Esophagus muscularis mucosa (tissue), 4 donors: ENCODE results near the gene SMIM12. TPM values are rescaled to one million over a fixed set of nuclear protein-coding genes. Genes with fewer than 3 reads are reported as not detected.

Source experiments
- DNase-seq: peaks from one replicate; pipeline ENCODE4 v3.0.0-alpha.2; 2017; ENCODE audit errors: extremely low spot score
- H3K27ac ChIP-seq, 4 donors: fragments of 200-600 bp; sonication (generic); replicated peaks in 1 of 4; 1 replicate in 3 of 4; 2 replicates in 1 of 4; pipeline ENCODE4 v1.5.1; 2016 to 2019; ENCODE audit warnings: mild to moderate bottlenecking in 1 of 4
- H3K27me3 ChIP-seq, 4 donors: fragments of 200-600 bp; sonication (generic); one replicate each; pipeline versions ENCODE4 v1.5.1 to v1.6.0; 2016 to 2019
- H3K36me3 ChIP-seq, 4 donors: fragments of 200-600 bp; sonication (generic); one replicate each; pipeline ENCODE4 v1.5.1; 2016 to 2019
- H3K4me1 ChIP-seq, 4 donors: fragments of 200-600 bp; sonication (generic); one replicate each; pipeline ENCODE4 v1.5.1; 2016 to 2019
- H3K4me3 ChIP-seq, 4 donors: fragments of 200-600 bp; sonication (generic); 1 replicate in 2 of 4; 2 replicates in 2 of 4; pipeline ENCODE4 v1.5.1; 2016 to 2019; ENCODE audit warnings: mild to moderate bottlenecking in 4 of 4, moderate library complexity in 1 of 4
- H3K9me3 ChIP-seq, 4 donors: fragments of 200-600 bp; sonication (generic); 1 replicate in 3 of 4; 2 replicates in 1 of 4; pipeline ENCODE4 v1.5.1; 2016 to 2019
- EP300 ChIP-seq: sonication (generic); formaldehyde crosslinking; IDR thresholded peaks from one replicate; pipeline ENCODE4 v1.6.1; 2017; ENCODE audit warnings: antibody characterized with exemption
- POLR2A ChIP-seq: fragments of 450-650 bp; IDR thresholded peaks from one replicate; pipeline ENCODE4 v1.6.1; 2017; ENCODE audit warnings: antibody characterized with exemption, moderate library complexity, mild to moderate bottlenecking, low read depth
- POLR2AphosphoS5 ChIP-seq, 2 donors: sonication (generic); formaldehyde crosslinking; IDR thresholded peaks; one replicate each; pipeline ENCODE4 v1.6.1; 2017; ENCODE audit warnings: antibody characterized with exemption in 2 of 2
- WGBS: methylation state at CpG from one replicate; pipeline ENCODE4 v1.1.5; 2018; 5-methylcytosine and 5-hydroxymethylcytosine counted together
- intact Hi-C: fragments of 100-400 bp; cut with DNase I; formaldehyde crosslinking; loops from one replicate; pipeline ENCODE4 v1.15.1; 2023
- total RNA-seq, 4 donors: library from RNA; depleted of rRNA; stranded (reverse); fragments of >200 nt; gene quantifications; one replicate each; pipeline versions ENCODE4 v1.1.0 to v1.2.1, GENCODE V29; 2016
- TF ChIP-seq, protein P1 (sequence below), 3 experiments: fragments of 200-600 bp in 2 of 3; fragments of 450-650 bp in 1 of 3; sonication (generic) in 2 of 3; IDR thresholded peaks; one replicate each; pipeline ENCODE4 v1.5.1; 2017 to 2019; ENCODE audit warnings: antibody characterized with exemption in 3 of 3, mild to moderate bottlenecking in 2 of 3, moderate library complexity in 1 of 3

SMIM12 gene
- total RNA-seq, 4 donors from 2014 or later, result 29.5 to 45.4 (median 39.0) TPM

DNA sequence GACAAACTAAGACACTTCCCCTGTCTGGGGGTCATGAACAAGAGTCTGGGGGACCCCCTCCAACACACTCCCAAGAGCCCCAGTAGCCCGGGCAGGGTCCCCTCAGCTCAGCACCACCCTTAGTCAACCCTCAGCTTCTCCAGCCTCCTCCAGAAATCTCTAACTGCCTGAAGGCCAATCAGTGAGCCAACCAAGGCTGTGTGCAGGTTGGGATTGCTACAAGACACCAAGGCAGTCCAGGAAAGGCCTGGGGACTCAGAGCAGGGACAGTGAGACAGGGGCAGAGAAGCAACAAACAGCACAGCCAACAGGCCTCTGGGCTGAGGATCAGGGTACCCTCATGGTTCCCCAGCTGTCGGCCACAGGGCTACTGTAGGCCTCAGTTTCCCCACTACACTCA is 13.3 kb downstream of the SMIM12 start:
- H3K4me1 ChIP-seq, result peaks cover 51 to 63% (median 58%) of the 10 kb centered on the region in 4 donors
- no peaks in the 10 kb centered on the region for H3K27me3 ChIP-seq
- TF ChIP-seq POLR2A (no peak), POLR2AphosphoS5 (IDR thresholded peaks at IDR 0.05) (no peak), EP300 (no peak)
- TF ChIP-seq, protein P1, sequence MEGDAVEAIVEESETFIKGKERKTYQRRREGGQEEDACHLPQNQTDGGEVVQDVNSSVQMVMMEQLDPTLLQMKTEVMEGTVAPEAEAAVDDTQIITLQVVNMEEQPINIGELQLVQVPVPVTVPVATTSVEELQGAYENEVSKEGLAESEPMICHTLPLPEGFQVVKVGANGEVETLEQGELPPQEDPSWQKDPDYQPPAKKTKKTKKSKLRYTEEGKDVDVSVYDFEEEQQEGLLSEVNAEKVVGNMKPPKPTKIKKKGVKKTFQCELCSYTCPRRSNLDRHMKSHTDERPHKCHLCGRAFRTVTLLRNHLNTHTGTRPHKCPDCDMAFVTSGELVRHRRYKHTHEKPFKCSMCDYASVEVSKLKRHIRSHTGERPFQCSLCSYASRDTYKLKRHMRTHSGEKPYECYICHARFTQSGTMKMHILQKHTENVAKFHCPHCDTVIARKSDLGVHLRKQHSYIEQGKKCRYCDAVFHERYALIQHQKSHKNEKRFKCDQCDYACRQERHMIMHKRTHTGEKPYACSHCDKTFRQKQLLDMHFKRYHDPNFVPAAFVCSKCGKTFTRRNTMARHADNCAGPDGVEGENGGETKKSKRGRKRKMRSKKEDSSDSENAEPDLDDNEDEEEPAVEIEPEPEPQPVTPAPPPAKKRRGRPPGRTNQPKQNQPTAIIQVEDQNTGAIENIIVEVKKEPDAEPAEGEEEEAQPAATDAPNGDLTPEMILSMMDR (IDR thresholded peaks at IDR 0.05), result no peak
- peaks cover 0 to 29% (median 15%) of the 10 kb centered on the region in 4 donors for H3K36me3 ChIP-seq
- intact Hi-C loops, result no loop called here
- peak overlapping the region in 1 of 4 donors; percentile 7 for H3K27ac ChIP-seq
- 100% methylated on average over 2 of the region's 2 CpGs for WGBS
- no peak for DNase-seq
- no peak overlapping the region for H3K4me3 ChIP-seq
- no peaks in the 10 kb centered on the region for H3K9me3 ChIP-seq

DNA sequence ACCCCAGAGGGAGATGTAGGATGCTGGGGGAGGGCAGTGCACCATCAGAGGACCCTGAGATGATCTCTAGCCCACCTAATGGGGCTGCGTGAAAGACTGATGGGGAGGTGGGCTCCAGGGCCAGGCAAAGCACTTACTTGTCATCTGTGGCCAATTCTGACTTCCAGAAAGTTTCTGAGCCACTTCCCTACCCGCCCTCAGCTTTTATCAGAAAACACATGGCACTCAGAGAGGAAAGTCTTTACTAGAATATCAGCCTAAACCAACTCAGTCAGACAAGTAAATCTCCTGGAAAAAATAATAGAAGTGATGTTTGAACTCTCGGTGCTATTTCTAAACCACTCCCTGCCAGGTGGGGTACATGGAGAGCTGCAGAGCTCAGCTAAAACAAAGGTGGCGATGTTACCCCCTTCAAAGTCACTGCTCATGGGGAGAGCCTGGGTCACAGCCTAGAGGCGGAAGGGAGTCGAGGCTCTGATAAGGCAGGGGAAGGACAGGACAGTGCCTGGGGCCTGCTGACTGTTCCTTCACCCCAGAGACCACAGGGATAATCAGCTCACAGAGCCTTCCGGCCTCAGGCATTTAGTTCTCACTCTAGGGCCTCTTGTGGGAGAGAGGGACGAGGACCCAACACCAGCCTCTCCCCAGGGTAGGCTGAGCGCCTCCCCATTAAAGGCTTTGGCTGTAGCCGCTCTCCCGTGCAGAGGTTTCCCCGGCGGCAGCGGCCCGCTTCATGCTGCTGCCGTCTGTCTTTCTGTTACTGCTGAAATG is 14.2 kb downstream of the SMIM12 start:
- H3K27ac ChIP-seq, result no peak overlapping the region
- DNase-seq, result no peak
- peaks cover 43 to 58% (median 54%) of the 10 kb centered on the region in 4 donors for H3K4me1 ChIP-seq

DNA sequence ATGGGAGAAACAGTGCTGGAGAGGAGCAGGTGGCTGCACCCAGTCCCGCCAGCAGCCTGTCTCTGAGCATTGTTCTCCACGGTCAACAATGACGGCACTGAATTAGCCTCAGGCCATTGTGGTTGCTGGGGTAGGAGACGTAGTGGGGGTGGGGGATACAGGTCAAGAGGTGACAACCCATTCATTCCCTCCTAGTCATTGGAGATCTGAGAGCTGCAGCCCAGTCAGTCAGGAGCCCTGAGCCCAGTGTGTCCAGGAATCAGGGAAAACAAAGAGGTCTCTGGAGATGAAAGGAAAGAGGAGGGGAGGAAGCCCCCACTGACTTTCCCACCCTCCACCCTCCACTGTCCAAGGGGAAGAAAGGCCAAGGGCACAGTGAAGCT is 15.3 kb downstream of the SMIM12 start:
- no peak for TF ChIP-seq EP300
- TF ChIP-seq POLR2AphosphoS5 (IDR thresholded peaks at IDR 0.05), result no peak
- TF ChIP-seq, protein P1 (IDR thresholded peaks at IDR 0.05), result no peak
- no peak for DNase-seq
- Histone ChIP-seq H3K36me3 (peaks cover 0 to 16% (median 6%) of the 10 kb centered on the region in 4 donors), H3K27ac (peak overlapping the region in 3 of 4 donors; percentile 10 to 54 (median 28)), H3K4me3 (no peak overlapping the region), H3K27me3 (no peaks in the 10 kb centered on the region), H3K4me1 (peaks cover 43 to 59% (median 54%) of the 10 kb centered on the region in 4 donors), H3K9me3 (no peaks in the 10 kb centered on the region)
- 74% methylated on average over 4 of the region's 4 CpGs for WGBS
- intact Hi-C loops, result no loop called here

More for the DNA sequence above, 14.2 kb downstream of the SMIM12 start:
- no peaks in the 10 kb centered on the region for H3K27me3 ChIP-seq
- no peak overlapping the region for H3K4me3 ChIP-seq
- WGBS, result 78% methylated on average over 16 of the region's 16 CpGs
- no peaks in the 10 kb centered on the region for H3K9me3 ChIP-seq
- peaks cover 0 to 23% (median 13%) of the 10 kb centered on the region in 4 donors for H3K36me3 ChIP-seq
- intact Hi-C loops, result no loop called here
- TF ChIP-seq POLR2A, result no peak
- TF ChIP-seq, protein P1 (IDR thresholded peaks at IDR 0.05), result no peak
- no peak for TF ChIP-seq EP300
- TF ChIP-seq POLR2AphosphoS5 (IDR thresholded peaks at IDR 0.05), result no peak

DNA sequence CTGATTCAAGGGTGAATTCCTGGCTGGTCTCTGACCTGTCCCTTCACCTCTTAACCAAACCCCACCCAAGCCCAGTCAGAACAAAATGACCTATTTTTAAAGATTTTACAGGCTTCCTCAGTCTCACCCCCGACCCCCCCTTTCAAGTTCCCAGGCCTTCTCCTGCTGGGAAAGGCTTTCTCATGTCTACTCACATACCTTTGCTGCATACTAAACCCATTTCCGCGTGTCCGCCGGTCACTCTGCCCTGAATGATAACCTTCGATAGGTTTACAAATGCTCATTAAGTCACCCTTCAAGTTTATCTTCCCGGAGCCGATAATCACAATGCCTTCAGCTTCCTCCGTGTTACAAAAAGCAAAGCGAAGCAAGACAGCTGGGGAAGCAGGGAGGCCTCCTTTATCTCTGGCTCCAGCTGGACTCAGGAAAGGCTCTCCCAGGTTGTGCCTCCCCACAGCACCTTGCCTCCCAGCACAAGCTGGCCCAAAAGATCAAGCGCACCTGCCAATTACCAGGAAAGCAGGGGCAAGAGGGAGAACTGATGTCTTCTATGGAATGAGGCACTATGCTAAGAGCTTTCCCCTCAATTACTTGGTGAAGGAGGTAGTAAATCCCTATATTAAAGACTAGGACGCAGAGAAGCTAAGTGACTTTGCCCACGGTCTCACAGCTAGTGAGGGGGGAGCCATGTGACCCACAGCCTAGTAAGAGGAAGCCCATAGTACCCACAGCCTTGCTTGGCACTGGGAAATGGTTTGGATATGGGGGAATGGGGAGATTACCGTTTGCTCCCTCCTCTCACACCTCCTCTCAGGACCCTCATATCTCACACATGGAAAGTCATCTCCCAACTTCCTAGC is 15.9 kb downstream of the SMIM12 start:
- WGBS, result 70% methylated on average over 14 of the region's 14 CpGs
- TF ChIP-seq POLR2AphosphoS5 (IDR thresholded peaks at IDR 0.05) (no peak), POLR2A (no peak), EP300 (no peak)
- TF ChIP-seq, protein P1 (IDR thresholded peaks at IDR 0.05), result no peak
- no peaks in the 10 kb centered on the region for H3K27me3 ChIP-seq
- no peak overlapping the region for H3K4me3 ChIP-seq
- no peak for DNase-seq
- peak overlapping the region in 3 of 4 donors; percentile 10 to 54 (median 28) for H3K27ac ChIP-seq
- no peaks in the 10 kb centered on the region for H3K9me3 ChIP-seq
- H3K4me1 ChIP-seq, result peaks cover 43 to 59% (median 54%) of the 10 kb centered on the region in 4 donors
- peaks cover 0 to 12% (median 3%) of the 10 kb centered on the region in 4 donors for H3K36me3 ChIP-seq
- intact Hi-C loops, result no loop called here
